ENCODE results near the gene ST6GALNAC4.
"Not testable (repeated sequence)": the region's sequence is repeated elsewhere in the genome, so short reads cannot be mapped to it uniquely, and the experiment has no call there.

Gene ST6GALNAC4

DNA sequence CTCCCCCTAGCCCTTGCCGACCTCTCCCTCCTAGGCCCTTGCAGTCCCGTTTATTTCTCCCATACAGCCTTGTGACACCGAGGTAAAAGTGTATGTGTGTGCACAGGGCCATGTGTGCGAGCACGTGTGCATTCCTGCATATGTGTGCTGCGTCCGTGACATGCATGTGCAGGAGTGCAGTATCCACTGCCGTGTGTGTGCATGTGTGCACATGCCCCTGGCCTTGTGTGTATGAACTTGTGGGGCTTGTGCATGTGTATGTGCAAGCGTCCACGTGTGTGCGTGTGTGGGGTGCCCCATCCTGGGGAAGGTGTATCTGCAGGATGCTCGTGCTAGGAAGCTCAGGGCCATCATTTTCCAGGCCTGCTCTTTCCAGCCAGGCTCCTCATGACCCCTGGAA lies 46.0 kb downstream of the ST6GALNAC4 start:
- H3K27ac ChIP-seq: no peak overlapping the region
- TF ChIP-seq, protein P1, sequence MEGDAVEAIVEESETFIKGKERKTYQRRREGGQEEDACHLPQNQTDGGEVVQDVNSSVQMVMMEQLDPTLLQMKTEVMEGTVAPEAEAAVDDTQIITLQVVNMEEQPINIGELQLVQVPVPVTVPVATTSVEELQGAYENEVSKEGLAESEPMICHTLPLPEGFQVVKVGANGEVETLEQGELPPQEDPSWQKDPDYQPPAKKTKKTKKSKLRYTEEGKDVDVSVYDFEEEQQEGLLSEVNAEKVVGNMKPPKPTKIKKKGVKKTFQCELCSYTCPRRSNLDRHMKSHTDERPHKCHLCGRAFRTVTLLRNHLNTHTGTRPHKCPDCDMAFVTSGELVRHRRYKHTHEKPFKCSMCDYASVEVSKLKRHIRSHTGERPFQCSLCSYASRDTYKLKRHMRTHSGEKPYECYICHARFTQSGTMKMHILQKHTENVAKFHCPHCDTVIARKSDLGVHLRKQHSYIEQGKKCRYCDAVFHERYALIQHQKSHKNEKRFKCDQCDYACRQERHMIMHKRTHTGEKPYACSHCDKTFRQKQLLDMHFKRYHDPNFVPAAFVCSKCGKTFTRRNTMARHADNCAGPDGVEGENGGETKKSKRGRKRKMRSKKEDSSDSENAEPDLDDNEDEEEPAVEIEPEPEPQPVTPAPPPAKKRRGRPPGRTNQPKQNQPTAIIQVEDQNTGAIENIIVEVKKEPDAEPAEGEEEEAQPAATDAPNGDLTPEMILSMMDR (IDR thresholded peaks at IDR 0.05): no peak
- no peak for TF ChIP-seq ZFX (IDR thresholded peaks at IDR 0.05; ENCODE audit: borderline replicate concordance)

DNA sequence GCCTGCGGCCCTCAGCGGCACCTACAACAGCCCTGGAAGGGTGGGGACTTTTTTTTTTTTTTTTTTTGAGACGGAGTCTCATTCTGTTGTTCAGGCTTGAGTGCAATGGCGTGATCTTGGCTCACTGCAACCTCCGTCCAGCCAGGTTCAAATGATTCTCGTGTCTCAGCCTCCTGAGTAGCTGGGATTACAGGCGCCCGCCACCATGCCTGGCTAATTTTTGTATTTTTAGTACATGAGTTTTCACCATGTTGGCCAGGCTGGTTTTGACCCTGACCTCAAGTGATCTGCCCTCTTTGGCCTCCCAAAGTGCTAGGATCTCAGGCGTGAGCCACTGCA lies 46.7 kb downstream of the ST6GALNAC4 start:
- TF ChIP-seq, protein P1 (IDR thresholded peaks at IDR 0.05): peak; percentile 58
- not testable (repeated sequence) for H3K27ac ChIP-seq

DNA sequence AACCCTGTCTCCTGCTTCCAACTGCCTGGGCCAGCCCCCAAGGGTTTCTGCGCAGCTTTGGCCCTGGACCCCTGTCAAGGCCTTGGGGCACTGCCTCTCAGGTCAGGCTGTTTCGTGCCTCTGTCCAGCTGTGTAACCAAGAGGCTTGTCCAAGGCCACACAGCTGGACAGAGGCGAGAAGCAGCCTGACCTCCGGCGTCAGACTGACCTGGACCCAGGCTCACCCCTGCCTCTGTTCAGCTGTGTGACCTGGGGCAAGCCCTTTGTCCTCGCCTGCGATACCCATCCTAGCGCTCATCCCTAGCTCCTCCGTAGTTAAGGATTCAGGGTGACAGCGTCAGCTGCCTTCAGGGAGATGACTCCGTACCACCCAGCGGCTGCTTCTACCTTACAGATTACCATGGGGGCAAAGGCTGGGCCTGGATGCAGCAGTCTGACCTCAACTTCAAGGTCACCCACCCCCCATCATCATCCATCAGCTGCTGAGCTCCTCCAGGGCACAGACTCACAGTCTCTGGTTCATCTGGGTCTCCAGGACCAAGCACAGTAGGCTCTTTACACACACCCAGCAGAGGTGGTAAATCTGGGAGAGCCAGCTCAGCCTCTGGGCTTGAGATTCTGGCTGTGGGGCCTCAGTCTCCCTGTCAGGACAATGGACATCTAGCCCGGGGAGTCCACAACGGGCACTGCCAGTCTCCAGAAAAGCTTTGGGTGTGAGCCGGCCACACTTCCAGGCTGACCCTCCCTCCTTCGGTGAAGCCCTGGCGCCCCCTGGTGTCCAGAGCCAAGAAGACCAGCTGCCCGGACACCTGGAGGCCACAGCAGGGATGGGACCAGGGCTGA lies 47.3 kb downstream of the ST6GALNAC4 start:
- TF ChIP-seq, protein P1 (IDR thresholded peaks at IDR 0.05): peak; percentile 94
- TF ChIP-seq ZFX (IDR thresholded peaks at IDR 0.05; ENCODE audit: borderline replicate concordance): no peak
- H3K27ac ChIP-seq: no peak overlapping the region

DNA sequence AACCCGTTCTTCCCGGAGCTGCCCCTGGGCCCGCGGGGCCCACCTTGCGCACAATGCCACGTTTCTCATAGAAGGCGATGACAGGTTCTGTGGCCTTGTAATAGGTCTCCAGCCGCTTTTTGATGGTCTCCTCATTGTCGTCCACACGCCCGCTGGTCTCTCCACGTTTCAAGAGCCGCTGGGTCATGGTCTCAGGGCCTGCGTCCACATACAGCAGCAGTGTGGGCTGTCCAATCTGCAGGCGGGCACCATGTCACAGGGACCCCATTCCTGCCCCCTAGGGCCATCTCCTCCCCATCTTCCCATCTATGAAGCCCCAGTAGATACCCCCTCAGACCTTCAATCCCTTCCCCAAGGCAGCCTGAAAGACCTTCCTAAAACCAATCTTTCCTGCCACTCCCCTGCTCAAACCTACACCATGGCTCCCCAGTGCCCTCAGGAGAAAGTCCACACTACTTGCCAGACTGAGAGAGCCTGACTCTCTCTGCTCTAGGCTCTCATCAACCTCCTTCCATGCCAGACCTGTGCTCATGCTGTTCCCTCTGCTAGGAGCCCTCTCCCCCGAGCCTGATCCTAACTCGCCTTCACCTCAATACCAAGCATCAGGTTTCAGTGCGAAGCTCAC lies 48.5 kb downstream of the ST6GALNAC4 start:
- TF ChIP-seq, protein P1 (IDR thresholded peaks at IDR 0.05): no peak
- no peak for TF ChIP-seq ZFX (IDR thresholded peaks at IDR 0.05; ENCODE audit: borderline replicate concordance)
- H3K27ac ChIP-seq: no peak overlapping the region

DNA sequence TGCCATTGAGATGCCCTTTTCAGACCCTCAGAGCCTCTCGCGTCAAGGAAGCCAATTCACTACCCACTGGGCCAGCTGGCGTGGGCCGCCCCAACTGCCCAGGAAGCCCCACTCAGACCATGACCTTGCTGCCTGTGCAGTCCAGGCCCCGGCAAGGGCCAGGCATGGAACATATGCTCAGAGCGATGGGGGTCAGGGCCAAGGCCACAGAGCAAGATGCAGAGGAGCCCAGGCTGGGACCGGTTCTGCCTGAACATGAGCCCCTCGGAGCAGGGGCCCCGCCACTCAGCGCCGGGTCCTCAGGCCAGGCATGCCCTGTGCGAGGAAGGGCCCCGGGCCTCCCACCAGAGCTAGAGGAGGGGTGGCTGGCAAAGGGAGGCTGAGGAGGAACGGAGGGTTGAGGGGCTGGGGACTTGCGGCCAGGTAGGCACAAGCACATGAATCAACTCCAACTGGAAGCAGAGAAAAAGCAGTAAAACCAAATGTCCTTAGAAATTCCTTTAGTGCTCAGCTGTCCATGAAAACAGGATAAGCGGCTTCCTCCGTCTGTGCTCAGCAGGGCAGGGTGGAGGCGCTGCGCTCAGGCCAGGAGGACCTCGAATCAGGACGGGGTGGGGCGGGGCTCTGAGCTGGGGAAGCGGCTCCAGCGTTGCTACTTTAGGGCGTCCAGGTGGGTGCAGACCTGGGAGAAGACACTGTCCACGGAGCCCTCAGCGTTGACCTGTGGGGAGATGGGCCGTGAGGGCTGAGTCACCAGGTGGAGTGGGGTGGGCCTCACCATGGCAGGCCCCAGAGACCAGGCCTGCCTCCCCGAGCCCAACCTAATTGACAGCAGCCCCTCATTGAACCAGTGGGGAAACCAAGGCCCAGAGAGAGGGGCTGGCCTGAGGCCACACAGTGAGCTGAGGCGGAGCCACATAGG lies 49.2 kb downstream of the ST6GALNAC4 start:
- H3K27ac ChIP-seq: no peak overlapping the region
- TF ChIP-seq ZFX (IDR thresholded peaks at IDR 0.05; ENCODE audit: borderline replicate concordance): no peak
- TF ChIP-seq, protein P1 (IDR thresholded peaks at IDR 0.05): no peak

DNA sequence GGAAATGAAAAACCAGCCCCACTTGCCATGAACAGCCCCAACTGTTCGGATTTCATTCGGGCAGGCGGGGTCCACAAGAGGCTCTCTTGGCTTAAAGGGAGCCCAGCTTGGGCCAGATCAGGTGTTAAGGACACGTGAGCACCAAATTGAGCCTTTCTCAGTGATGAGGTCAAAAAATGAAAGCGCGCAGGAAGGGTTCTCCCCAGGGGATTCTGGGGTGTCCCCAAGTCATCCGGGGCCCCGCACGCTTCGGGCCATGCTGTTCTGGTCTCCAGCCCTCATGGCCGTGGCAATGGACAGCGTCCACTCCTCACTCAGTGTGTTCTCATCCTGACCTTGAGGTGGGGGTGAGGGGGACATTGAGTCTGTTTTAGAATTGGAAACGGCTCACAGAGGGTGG lies 50.3 kb downstream of the ST6GALNAC4 start:
- H3K27ac ChIP-seq: no peak overlapping the region
- no peak for TF ChIP-seq ZFX (IDR thresholded peaks at IDR 0.05; ENCODE audit: borderline replicate concordance)
- TF ChIP-seq, protein P1 (IDR thresholded peaks at IDR 0.05): no peak
